Breast epithelium (tissue), 4 donors: ENCODE results near the gene RNASE8. TPM values are rescaled to one million over a fixed set of nuclear protein-coding genes. Genes with fewer than 3 reads are reported as not detected.

Experiments used
- DNase-seq, 2 donors: peaks; one replicate each; pipeline ENCODE4 v3.0.0-alpha.2; 2019; ENCODE audit warnings: low spot score in 2 of 2
- H3K27ac ChIP-seq, 2 donors: fragments of 200-600 bp; sonication (generic) in 1 of 2; one replicate each; pipeline ENCODE4 v1.5.1; 2016 to 2019; ENCODE audit warnings: mild to moderate bottlenecking in 1 of 2
- H3K27me3 ChIP-seq, 2 donors: fragments of 200-600 bp; sonication (generic) in 1 of 2; one replicate each; pipeline versions ENCODE4 v1.5.1 to v1.6.0; 2017 to 2019; ENCODE audit warnings: control low read depth in 1 of 2, mild to moderate bottlenecking in 1 of 2
- H3K36me3 ChIP-seq: fragments of 200-600 bp; one replicate; pipeline ENCODE4 v1.5.1; 2019
- H3K4me1 ChIP-seq, 2 donors: fragments of 200-600 bp; sonication (generic); one replicate each; pipeline ENCODE4 v1.5.1; 2016 to 2019; ENCODE audit warnings: control low read depth in 1 of 2
- H3K4me3 ChIP-seq, 3 donors: fragments of 200-600 bp; sonication (generic); 1 replicate in 2 of 3; 2 replicates in 1 of 3; pipeline ENCODE4 v1.5.1; 2016 to 2019; ENCODE audit warnings: mild to moderate bottlenecking in 3 of 3, moderate library complexity in 2 of 3
- H3K9me3 ChIP-seq, 2 donors: fragments of 200-600 bp; sonication (generic) in 1 of 2; one replicate each; pipeline ENCODE4 v1.5.1; 2016 to 2019; ENCODE audit warnings: control low read depth in 1 of 2
- CTCF ChIP-seq, 3 donors: fragments of 450-650 bp; IDR thresholded peaks; one replicate each; pipeline ENCODE4 v1.5.1; 2016 to 2017; ENCODE audit warnings: antibody characterized with exemption in 3 of 3, mild to moderate bottlenecking in 3 of 3, moderate library complexity in 3 of 3
- POLR2A ChIP-seq: fragments of 450-650 bp; IDR thresholded peaks from one replicate; pipeline ENCODE4 v1.6.1; 2016; ENCODE audit warnings: antibody characterized with exemption, mild to moderate bottlenecking, moderate library complexity
- POLR2AphosphoS5 ChIP-seq, 3 donors: sonication (generic); formaldehyde crosslinking; IDR thresholded peaks; one replicate each; pipeline ENCODE4 v1.6.1; 2017; ENCODE audit warnings: antibody characterized with exemption in 3 of 3
- intact Hi-C: fragments of 100-400 bp; cut with DNase I; formaldehyde crosslinking; loops from one replicate; pipeline ENCODE4 v1.15.1; 2023; ENCODE audit warnings: low total_unique reads
- total RNA-seq, 3 donors: library from RNA; depleted of rRNA; stranded (reverse); fragments of >200 nt; gene quantifications; one replicate each; pipeline ENCODE4 v1.1.0, GENCODE V29; 2016

Gene RNASE8
- total RNA-seq, 3 donors from 2014 or later = not detected

GRCh38 chr14:21093018-21093417 lies 35.4 kb downstream of the RNASE8 start:
- intact Hi-C loops = loop anchor here (5.0 kb wide), 1 partner anchor 76 kb away; no protein-coding TSS in a partner anchor
- H3K4me3 ChIP-seq = no peak overlapping the region
- no peak for DNase-seq
- TF ChIP-seq POLR2A (no peak), CTCF (IDR thresholded peaks at IDR 0.05) (no peak), POLR2AphosphoS5 (IDR thresholded peaks at IDR 0.05) (no peak)
- H3K27me3 ChIP-seq = no peaks in the 10 kb centered on the region
- peaks cover 5% of the 10 kb centered on the region for H3K36me3 ChIP-seq
- no peaks in the 10 kb centered on the region for H3K4me1 ChIP-seq
- no peaks in the 10 kb centered on the region for H3K9me3 ChIP-seq
- peak overlapping the region in 1 of 2 donors; percentile 48 for H3K27ac ChIP-seq

GRCh38 chr14:21093769-21094681 lies 36.4 kb downstream of the RNASE8 start:
- Histone ChIP-seq H3K27me3 (no peaks in the 10 kb centered on the region), H3K4me3 (no peak overlapping the region), H3K27ac (no peak overlapping the region), H3K9me3 (no peaks in the 10 kb centered on the region), H3K36me3 (peaks cover 5% of the 10 kb centered on the region), H3K4me1 (no peaks in the 10 kb centered on the region)
- no peak for DNase-seq
- intact Hi-C loops = loop anchor here (5.0 kb wide), 1 partner anchor 77 kb away; no protein-coding TSS in a partner anchor
- no peak for TF ChIP-seq POLR2AphosphoS5 (IDR thresholded peaks at IDR 0.05)
- TF ChIP-seq POLR2A = no peak
- no peak for TF ChIP-seq CTCF (IDR thresholded peaks at IDR 0.05)

- H3K9me3 ChIP-seq = no peaks in the 10 kb centered on the region
- peaks cover 3% of the 10 kb centered on the region for H3K36me3 ChIP-seq
- H3K27me3 ChIP-seq = no peaks in the 10 kb centered on the region
- no peak overlapping the region for H3K4me3 ChIP-seq
- TF ChIP-seq CTCF (IDR thresholded peaks at IDR 0.05) (no peak), POLR2A (no peak), POLR2AphosphoS5 (IDR thresholded peaks at IDR 0.05) (no peak)
- peaks cover 0 to 5% of the 10 kb centered on the region in 2 donors for H3K4me1 ChIP-seq
- intact Hi-C loops = no loop called here
- no peak for DNase-seq
- peak overlapping the region; percentile 16 to 98 for H3K27ac ChIP-seq
Measured at GRCh38 chr14:21095430-21096205, 38.0 kb downstream of the RNASE8 start.

GRCh38 chr14:21096438-21096837 lies 38.8 kb downstream of the RNASE8 start:
- no peak for DNase-seq
- H3K27ac ChIP-seq = peak overlapping the region; percentile 16 to 98
- TF ChIP-seq POLR2A (no peak), POLR2AphosphoS5 (IDR thresholded peaks at IDR 0.05) (no peak), CTCF (IDR thresholded peaks at IDR 0.05) (no peak)
- intact Hi-C loops = no loop called here
- H3K4me1 ChIP-seq = peaks cover 0 to 5% of the 10 kb centered on the region in 2 donors
- no peaks in the 10 kb centered on the region for H3K36me3 ChIP-seq
- no peaks in the 10 kb centered on the region for H3K27me3 ChIP-seq
- H3K9me3 ChIP-seq = no peaks in the 10 kb centered on the region
- H3K4me3 ChIP-seq = no peak overlapping the region
